Loucy (cell line): ENCODE data around the gene AMACR.

ENCODE experiments used
- H2AFZ ChIP-seq: fragments of 200-600 bp; sonication (generic); 2 replicates; pipeline ENCODE4 v1.6.0; 2016; ENCODE audit warnings: antibody characterized with exemption, mild to moderate bottlenecking, low read length, moderate library complexity
- H3F3A ChIP-seq: fragments of 200-600 bp; 2 replicates; pipeline ENCODE4 v1.6.0; 2016; ENCODE audit warnings: antibody characterized with exemption, low read depth, mild to moderate bottlenecking
- H3K27me3 ChIP-seq: fragments of 200-600 bp; sonication (generic); 2 replicates; pipeline ENCODE4 v1.6.1; 2014; ENCODE audit warnings: low read length, mild to moderate bottlenecking; ENCODE audit not compliant: insufficient read depth, poor library complexity, severe bottlenecking
- H3K36me3 ChIP-seq: fragments of 200-600 bp; sonication (generic); 2 replicates; pipeline ENCODE4 v1.6.1; 2016; ENCODE audit warnings: low read length; ENCODE audit not compliant: insufficient read depth
- H3K4me1 ChIP-seq: fragments of 200-600 bp; sonication (generic); 2 replicates; pipeline ENCODE4 v1.5.1; 2014; ENCODE audit warnings: low read length, mild to moderate bottlenecking; ENCODE audit not compliant: insufficient read depth, poor library complexity, severe bottlenecking
- H3K4me2 ChIP-seq: fragments of 200-600 bp; sonication (generic); 2 replicates; pipeline ENCODE4 v1.6.0; 2014; ENCODE audit warnings: antibody characterized with exemption, low read length, low read depth, mild to moderate bottlenecking; ENCODE audit not compliant: poor library complexity, severe bottlenecking
- H3K4me3 ChIP-seq: fragments of 200-600 bp; sonication (generic); 2 replicates; pipeline ENCODE4 v1.5.1; 2014; ENCODE audit warnings: low read length, mild to moderate bottlenecking, mixed read lengths; ENCODE audit not compliant: poor library complexity, severe bottlenecking
- H3K79me2 ChIP-seq: fragments of 200-600 bp; sonication (generic); 2 replicates; pipeline ENCODE4 v1.6.1; 2014; ENCODE audit warnings: low read length; ENCODE audit not compliant: insufficient read depth
- H3K9ac ChIP-seq: fragments of 200-600 bp; sonication (generic); 2 replicates; pipeline ENCODE4 v1.6.0; 2014; ENCODE audit warnings: mild to moderate bottlenecking, low read depth, low read length, moderate library complexity; ENCODE audit not compliant: poor library complexity, severe bottlenecking
- H3K9me2 ChIP-seq: fragments of 200-600 bp; sonication (generic); replicated peaks from 2 replicates; pipeline ENCODE4 v1.6.1; 2016; ENCODE audit warnings: low read depth, low read length, mixed read lengths
- H3K9me3 ChIP-seq: fragments of 200-600 bp; sonication (generic); 2 replicates; pipeline ENCODE4 v1.6.1; 2014; ENCODE audit warnings: mild to moderate bottlenecking, antibody characterized with exemption, low read length, low read depth; ENCODE audit not compliant: insufficient read depth
- H4K20me1 ChIP-seq: fragments of 200-600 bp; sonication (generic); 2 replicates; pipeline ENCODE4 v1.6.0; 2014; ENCODE audit warnings: antibody characterized with exemption, low read length, mild to moderate bottlenecking; ENCODE audit not compliant: insufficient read depth, poor library complexity, severe bottlenecking
- EZH2phosphoT487 ChIP-seq: fragments of 200-600 bp; IDR thresholded peaks from 2 replicates; pipeline ENCODE4 v1.6.1; 2018; ENCODE audit warnings: antibody characterized with exemption, mild to moderate bottlenecking, moderate library complexity, borderline replicate concordance
- TF ChIP-seq, protein P1 (sequence below): fragments of 200-600 bp; sonication (generic); conservative IDR thresholded peaks from 2 replicates; pipeline ENCODE4 v1.5.1; 2014; ENCODE audit warnings: mild to moderate bottlenecking, antibody characterized with exemption, low read length

AMACR gene

DNA sequence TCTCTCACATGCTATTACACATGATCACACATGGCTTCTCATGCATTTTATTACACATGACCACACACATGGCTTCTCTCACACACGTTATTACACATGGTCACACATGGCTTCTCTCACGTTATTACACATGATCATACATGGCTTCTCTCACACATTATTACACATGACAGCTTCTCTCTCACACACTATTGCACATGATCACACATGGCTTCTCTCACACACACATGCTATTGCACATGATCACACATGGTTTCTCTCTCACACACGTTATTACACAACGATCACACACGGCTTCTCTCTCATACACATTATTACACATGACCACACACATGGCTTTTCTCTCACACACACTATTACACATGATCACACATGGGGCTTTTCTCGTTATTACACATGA is 22.4 kb downstream of the AMACR start:
- Histone ChIP-seq H3K9me3 (no peaks in the 10 kb centered on the region), H3K4me1 (no peaks in the 10 kb centered on the region), H3K36me3 (peaks cover 21% of the 10 kb centered on the region; the same call in 1 of the 2 replicates), H3K27me3 (no peaks in the 10 kb centered on the region), H3K9me2 (no peaks in the 10 kb centered on the region), H3K4me2 (no peak overlapping the region), H3K4me3 (no peak overlapping the region), H3K79me2 (no peaks in the 10 kb centered on the region), H3K9ac (no peak overlapping the region), H4K20me1 (no peaks in the 10 kb centered on the region), H2AFZ (no peak overlapping the region), H3F3A (no peaks in the 10 kb centered on the region)
- TF ChIP-seq, protein P1, sequence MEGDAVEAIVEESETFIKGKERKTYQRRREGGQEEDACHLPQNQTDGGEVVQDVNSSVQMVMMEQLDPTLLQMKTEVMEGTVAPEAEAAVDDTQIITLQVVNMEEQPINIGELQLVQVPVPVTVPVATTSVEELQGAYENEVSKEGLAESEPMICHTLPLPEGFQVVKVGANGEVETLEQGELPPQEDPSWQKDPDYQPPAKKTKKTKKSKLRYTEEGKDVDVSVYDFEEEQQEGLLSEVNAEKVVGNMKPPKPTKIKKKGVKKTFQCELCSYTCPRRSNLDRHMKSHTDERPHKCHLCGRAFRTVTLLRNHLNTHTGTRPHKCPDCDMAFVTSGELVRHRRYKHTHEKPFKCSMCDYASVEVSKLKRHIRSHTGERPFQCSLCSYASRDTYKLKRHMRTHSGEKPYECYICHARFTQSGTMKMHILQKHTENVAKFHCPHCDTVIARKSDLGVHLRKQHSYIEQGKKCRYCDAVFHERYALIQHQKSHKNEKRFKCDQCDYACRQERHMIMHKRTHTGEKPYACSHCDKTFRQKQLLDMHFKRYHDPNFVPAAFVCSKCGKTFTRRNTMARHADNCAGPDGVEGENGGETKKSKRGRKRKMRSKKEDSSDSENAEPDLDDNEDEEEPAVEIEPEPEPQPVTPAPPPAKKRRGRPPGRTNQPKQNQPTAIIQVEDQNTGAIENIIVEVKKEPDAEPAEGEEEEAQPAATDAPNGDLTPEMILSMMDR, result no peak

DNA sequence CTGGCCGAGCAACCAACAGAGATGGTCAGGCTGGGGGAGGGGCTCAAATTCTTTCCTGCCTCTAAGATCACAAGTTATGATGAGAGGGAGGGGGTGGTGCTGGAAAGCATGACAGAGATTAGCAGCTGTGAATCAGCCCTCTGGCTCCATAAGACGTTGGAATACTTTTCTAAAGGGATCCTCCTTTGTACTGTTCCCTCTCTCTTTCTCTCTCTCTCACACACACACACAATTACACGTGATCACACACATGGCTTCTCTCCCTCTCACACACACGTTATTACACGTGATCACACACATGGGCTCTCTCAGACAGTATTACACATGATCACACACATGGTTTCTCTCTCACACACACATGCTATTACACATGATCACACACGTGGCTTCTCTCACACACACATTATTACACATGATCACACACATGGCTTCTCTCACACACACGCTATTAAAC is 23.2 kb downstream of the AMACR start, which contains the start of gene SLC45A2:
Gene SLC45A2 (minus strand): TSS at position 23 of the 454 bp plus-strand sequence. CDS start 110 bp downstream, outside the sequence.
- Histone ChIP-seq H4K20me1 (no peaks in the 10 kb centered on the region), H3K4me3 (no peak within 1 kb of the TSS), H3K9me3 (no peaks in the 10 kb centered on the region), H3K79me2 (no peaks in the 10 kb centered on the region), H3K9me2 (no peaks in the 10 kb centered on the region), H3K4me2 (no peak within 1 kb of the TSS), H3F3A (no peaks in the 10 kb centered on the region), H3K4me1 (no peaks in the 10 kb centered on the region), H3K36me3 (peaks cover 21% of the 10 kb centered on the region; the same call in 1 of the 2 replicates), H3K9ac (no peak within 1 kb of the TSS), H2AFZ (no peak within 1 kb of the TSS), H3K27me3 (no peaks in the 10 kb centered on the region)
- TF ChIP-seq, protein P1, result no peak
- TF ChIP-seq EZH2phosphoT487, result no peak

DNA sequence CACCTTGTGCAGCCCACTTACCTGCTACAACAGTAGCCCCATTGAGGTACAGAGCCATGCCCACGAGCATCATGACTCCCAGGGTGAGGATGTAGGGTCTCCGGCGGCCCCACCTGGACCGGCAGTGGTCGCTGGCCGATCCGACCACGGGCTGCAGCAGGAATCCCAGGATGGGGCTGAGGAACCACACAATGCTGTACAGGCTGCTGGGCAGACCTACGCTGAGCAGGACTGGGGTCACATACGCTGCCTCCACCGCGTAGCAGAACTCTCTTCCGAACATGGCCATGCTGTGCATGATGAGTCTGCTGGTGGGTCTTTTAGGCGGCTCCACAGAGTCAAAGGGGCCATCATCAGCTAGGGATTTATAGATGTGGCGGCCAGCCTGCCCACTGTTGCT is 23.7 kb downstream of the AMACR start:
- Histone ChIP-seq H3K4me2 (no peak overlapping the region), H4K20me1 (no peaks in the 10 kb centered on the region), H3F3A (no peaks in the 10 kb centered on the region), H3K9ac (no peak overlapping the region), H3K4me1 (no peaks in the 10 kb centered on the region), H2AFZ (no peak overlapping the region), H3K27me3 (no peaks in the 10 kb centered on the region), H3K4me3 (no peak overlapping the region), H3K36me3 (peaks cover 19% of the 10 kb centered on the region; the same call in 1 of the 2 replicates), H3K9me3 (no peaks in the 10 kb centered on the region), H3K9me2 (no peaks in the 10 kb centered on the region), H3K79me2 (no peaks in the 10 kb centered on the region)
- TF ChIP-seq, protein P1, result no peak
- TF ChIP-seq EZH2phosphoT487, result no peak
